ENCODE measurements around the gene VCAM1.

DNA sequence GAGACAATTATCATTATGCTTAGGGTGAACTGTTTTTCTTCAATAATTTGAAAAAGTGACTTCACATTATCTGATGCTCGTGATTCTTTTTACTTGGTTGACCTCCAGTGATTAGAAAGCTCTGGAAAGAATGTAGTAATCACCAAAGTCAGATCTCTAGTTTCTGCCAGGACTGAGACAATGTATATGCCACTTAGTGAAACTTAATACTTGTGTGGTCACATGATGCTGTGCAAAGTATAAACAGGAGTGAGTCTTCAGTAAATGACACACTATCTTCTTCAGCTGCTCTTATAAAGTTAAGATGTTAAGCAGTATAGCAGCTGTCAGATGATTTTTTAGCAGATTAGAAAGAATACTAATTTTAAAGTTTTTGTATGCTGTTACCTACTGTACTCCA, 17.2 kb downstream of the VCAM1 start:
- TF ChIP-seq POLR2A (IDR thresholded peaks at IDR 0.05) (no peak), POLR2AphosphoS5 (IDR thresholded peaks at IDR 0.05) (no peak)
- TF ChIP-seq, protein P1, sequence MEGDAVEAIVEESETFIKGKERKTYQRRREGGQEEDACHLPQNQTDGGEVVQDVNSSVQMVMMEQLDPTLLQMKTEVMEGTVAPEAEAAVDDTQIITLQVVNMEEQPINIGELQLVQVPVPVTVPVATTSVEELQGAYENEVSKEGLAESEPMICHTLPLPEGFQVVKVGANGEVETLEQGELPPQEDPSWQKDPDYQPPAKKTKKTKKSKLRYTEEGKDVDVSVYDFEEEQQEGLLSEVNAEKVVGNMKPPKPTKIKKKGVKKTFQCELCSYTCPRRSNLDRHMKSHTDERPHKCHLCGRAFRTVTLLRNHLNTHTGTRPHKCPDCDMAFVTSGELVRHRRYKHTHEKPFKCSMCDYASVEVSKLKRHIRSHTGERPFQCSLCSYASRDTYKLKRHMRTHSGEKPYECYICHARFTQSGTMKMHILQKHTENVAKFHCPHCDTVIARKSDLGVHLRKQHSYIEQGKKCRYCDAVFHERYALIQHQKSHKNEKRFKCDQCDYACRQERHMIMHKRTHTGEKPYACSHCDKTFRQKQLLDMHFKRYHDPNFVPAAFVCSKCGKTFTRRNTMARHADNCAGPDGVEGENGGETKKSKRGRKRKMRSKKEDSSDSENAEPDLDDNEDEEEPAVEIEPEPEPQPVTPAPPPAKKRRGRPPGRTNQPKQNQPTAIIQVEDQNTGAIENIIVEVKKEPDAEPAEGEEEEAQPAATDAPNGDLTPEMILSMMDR (IDR thresholded peaks at IDR 0.05): no peak

Data from stomach (tissue), 4 donors.